Measurements from ENCODE around the gene MYCN. TPM values are rescaled to one million over a fixed set of nuclear protein-coding genes. Genes with fewer than 3 reads are reported as not detected.
"Not testable (repeated sequence)": the region's sequence is repeated elsewhere in the genome, so short reads cannot be mapped to it uniquely, and the experiment has no call there.

Gene MYCN
- total RNA-seq, 4 donors from 2014 or later, result 0.21 to 0.95 (median 0.33) TPM

DNA sequence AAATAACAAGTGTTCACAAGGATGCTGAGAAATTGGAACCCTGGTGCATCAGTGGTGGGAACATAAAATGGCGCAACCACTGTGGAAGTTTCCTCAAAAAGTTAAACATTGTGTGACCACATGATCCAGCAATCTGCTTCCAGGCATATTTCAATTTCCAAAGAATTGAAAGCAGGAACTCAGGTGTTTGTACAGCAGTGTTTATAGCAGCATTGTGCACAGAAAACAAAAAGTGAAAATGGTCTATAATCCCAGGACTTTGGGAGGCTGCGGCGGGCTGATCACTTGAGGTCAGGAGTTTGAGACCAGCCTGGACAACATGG is 38.6 kb upstream of the MYCN start:
- no peak for DNase-seq
- Histone ChIP-seq H3K4me3 (no peak overlapping the region), H3K4me1 (no peaks in the 10 kb centered on the region), H3K36me3 (no peaks in the 10 kb centered on the region), H3K9me3 (peaks cover 0 to 13% (median 11%) of the 10 kb centered on the region in 3 donors), H3K27me3 (no peaks in the 10 kb centered on the region), H3K27ac (no peak overlapping the region)
- 75 to 82% methylated on average over 3 of the region's 3 CpGs for WGBS, 2 donors
- intact Hi-C loops (cut with DNase I), result no loop called here
- TF ChIP-seq POLR2A (IDR thresholded peaks at IDR 0.05), result no peak
- TF ChIP-seq, protein P1, sequence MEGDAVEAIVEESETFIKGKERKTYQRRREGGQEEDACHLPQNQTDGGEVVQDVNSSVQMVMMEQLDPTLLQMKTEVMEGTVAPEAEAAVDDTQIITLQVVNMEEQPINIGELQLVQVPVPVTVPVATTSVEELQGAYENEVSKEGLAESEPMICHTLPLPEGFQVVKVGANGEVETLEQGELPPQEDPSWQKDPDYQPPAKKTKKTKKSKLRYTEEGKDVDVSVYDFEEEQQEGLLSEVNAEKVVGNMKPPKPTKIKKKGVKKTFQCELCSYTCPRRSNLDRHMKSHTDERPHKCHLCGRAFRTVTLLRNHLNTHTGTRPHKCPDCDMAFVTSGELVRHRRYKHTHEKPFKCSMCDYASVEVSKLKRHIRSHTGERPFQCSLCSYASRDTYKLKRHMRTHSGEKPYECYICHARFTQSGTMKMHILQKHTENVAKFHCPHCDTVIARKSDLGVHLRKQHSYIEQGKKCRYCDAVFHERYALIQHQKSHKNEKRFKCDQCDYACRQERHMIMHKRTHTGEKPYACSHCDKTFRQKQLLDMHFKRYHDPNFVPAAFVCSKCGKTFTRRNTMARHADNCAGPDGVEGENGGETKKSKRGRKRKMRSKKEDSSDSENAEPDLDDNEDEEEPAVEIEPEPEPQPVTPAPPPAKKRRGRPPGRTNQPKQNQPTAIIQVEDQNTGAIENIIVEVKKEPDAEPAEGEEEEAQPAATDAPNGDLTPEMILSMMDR (IDR thresholded peaks at IDR 0.05), result no peak

DNA sequence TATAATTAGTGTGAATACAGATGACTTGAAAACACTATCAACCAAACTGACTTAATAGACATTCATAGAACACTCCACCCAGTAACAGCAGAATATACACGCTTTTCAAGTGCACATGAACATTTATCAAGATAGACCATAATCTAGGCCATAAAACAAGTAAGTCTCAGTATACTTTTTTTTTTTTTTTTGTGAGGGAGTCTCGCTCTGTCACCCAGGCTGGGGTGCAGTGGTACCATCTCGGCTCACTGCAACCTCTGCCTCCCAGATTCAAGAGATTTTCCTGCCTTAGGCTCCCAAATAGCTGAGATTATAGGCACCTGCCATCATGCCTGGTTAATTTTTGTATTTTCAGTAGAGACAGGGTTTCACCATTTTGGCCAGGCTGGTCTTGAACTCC is 36.4 kb upstream of the MYCN start:
- H3K9me3 ChIP-seq; H3K4me3 ChIP-seq; H3K36me3 ChIP-seq; H3K27me3 ChIP-seq; intact Hi-C loops (cut with DNase I); DNase-seq; H3K27ac ChIP-seq; H3K4me1 ChIP-seq: not testable (repeated sequence)
- 88 to 94% methylated on average over 3 of the region's 3 CpGs for WGBS, 2 donors

DNA sequence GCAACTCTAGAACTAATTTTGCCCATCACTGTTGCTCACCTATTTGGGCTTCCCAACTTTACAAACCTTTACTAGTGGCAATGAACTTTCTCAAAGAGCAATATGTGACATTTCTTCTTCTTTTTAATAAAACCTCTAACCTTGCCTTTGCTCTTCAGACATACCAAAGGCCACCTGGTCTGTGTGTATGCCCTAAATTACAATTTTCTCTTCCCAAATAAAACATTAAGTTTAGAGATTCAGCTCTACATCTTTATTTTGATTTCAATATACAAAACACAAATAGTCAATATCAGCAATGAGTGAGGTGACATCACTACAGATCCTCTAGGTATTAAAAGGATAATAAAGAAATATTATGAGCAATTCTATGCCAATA is 35.1 kb upstream of the MYCN start:
- DNase-seq, result no peak
- no peak for TF ChIP-seq POLR2A (IDR thresholded peaks at IDR 0.05)
- TF ChIP-seq, protein P1 (IDR thresholded peaks at IDR 0.05), result no peak
- no peak overlapping the region for H3K4me3 ChIP-seq
- H3K27me3 ChIP-seq, result no peaks in the 10 kb centered on the region
- no peak overlapping the region for H3K27ac ChIP-seq
- no peaks in the 10 kb centered on the region for H3K4me1 ChIP-seq
- intact Hi-C loops (cut with DNase I), result no loop called here
- no peaks in the 10 kb centered on the region for H3K9me3 ChIP-seq
- H3K36me3 ChIP-seq, result no peaks in the 10 kb centered on the region

DNA sequence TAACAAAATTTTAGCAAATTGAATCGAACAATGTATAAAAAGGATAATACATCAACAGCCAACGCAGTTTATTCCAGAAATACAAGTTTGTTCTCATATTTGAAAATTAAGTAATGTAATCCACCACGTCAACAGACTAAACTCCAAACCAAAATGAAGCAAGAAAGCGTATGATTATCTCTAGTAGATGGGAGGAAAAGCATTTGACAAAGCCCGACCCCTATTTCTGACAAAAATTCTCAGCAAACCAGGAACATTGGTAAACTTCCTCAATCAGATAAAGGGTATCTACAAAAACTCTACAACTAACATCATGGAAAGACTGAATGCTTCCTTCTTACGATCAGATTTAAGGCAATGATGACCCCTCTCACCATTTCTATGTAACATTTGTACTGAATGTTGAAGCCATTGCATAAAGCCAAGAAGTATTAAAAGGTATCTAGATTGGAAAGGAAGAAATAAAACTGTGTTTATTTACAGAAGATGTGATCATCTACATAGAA is 34.3 kb upstream of the MYCN start:
- H3K27ac ChIP-seq, result no peak overlapping the region
- WGBS, 2 donors, result 72 to 80% methylated on average over 6 of the region's 6 CpGs
- no peaks in the 10 kb centered on the region for H3K27me3 ChIP-seq
- TF ChIP-seq POLR2A (IDR thresholded peaks at IDR 0.05), result no peak
- TF ChIP-seq, protein P1 (IDR thresholded peaks at IDR 0.05), result no peak
- H3K4me3 ChIP-seq, result no peak overlapping the region
- H3K9me3 ChIP-seq, result no peaks in the 10 kb centered on the region
- no peaks in the 10 kb centered on the region for H3K36me3 ChIP-seq
- DNase-seq, result no peak
- intact Hi-C loops (cut with DNase I), result no loop called here
- no peaks in the 10 kb centered on the region for H3K4me1 ChIP-seq

DNA sequence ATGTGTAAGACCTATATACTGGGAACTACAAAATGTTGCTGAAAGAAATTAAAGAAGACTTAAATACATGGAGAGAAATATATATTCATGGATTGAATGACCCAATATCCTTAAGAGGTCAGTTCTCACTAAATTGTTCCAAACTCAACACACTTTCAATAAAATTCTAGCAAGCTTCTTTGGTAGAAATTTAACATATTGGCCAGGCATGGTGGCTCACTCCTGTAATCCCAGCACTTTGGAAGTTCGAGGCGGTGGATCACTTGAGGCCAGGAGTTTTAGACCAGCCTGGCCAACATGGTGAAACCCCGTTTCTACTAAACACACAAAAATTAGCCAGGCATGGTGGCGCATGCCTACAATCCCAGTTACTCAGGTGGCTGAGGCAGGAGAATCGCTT is 33.6 kb upstream of the MYCN start:
- Histone ChIP-seq H3K27me3 (no peaks in the 10 kb centered on the region), H3K27ac (no peak overlapping the region), H3K4me1 (peaks cover 0 to 4% (median 4%) of the 10 kb centered on the region in 3 donors), H3K36me3 (no peaks in the 10 kb centered on the region), H3K4me3 (no peak overlapping the region), H3K9me3 (no peaks in the 10 kb centered on the region)
- TF ChIP-seq, protein P1 (IDR thresholded peaks at IDR 0.05), result no peak
- TF ChIP-seq POLR2A (IDR thresholded peaks at IDR 0.05), result no peak
- intact Hi-C loops (cut with DNase I), result no loop called here
- no peak for DNase-seq
- WGBS, 2 donors, result 90 to 91% methylated on average over 4 to 5 of the region's 5 CpGs

All from esophagus squamous epithelium (tissue), 5 donors.